Occipital lobe (tissue), 3 donors: Measurements from ENCODE around the gene DPP7. TPM values are rescaled to one million over a fixed set of nuclear protein-coding genes. Genes with fewer than 3 reads are reported as not detected.
A peak's percentile ranks its signal among the peaks of the same experiment; 100 is the strongest.
"Not testable (repeated sequence)": the region's sequence is repeated elsewhere in the genome, so short reads cannot be mapped to it uniquely, and the experiment has no call there.

ENCODE experiments used
- DNase-seq: peaks from one replicate; lab custom pipeline; 2025; lab: John Stamatoyannopoulos, UW
- small RNA-seq: library from RNA; depleted of rRNA; stranded (forward); fragments of <200 nt; gene quantifications from one replicate; pipeline ENCODE3, GENCODE V24; 2014
- total RNA-seq: library from RNA; depleted of rRNA; stranded (reverse); fragments of >200 nt; gene quantifications from one replicate; pipeline ENCODE4 v1.2.3, GENCODE V29; 2014

The DPP7 gene
- total RNA-seq, 1 donor from 2014 or later = 17.6 TPM

GRCh38 chr9:137071282-137071681 lies 43.3 kb downstream of the DPP7 start:
- no peak for DNase-seq

GRCh38 chr9:137070906-137071275 lies 43.6 kb downstream of the DPP7 start:
- DNase-seq = peak; percentile 61

DNA sequence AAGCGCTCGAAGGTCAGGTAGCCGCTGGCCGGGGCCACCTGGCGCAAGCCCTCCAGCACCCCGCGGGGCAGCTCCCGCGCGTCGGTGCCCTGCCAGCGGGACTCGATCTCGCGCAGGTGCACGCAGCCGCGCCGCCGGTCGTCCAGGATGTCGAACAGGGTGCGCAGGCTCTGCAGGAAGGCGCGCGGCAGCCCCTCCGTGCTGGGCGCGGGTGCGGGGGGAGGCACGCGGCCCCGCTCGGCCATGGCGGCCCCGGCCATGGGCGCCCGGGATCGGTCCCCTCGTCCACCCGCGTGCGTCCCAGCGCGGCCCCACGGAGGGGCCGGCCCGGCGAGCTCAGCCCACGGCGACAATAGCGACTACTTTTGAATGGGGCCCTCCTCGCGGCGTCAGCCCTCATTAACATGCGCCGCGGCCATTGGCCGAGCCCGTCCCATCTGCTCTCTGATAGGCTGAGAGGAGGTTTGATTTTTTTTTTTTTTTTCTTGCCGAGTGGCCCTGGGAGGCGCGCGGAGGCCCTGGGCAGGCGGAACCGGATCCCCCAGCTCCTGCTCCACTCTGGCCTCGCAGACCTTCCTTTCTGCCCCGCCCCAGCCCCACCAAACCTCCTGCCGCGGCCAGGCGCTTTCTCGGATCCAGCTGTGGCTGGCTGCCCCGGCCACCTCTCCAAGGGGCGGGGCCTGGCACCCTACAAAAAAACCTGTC lies 44.2 kb downstream of the DPP7 start, which contains the start of gene SAPCD2:
Gene SAPCD2 (minus strand): TSS at position 357 of the 705 bp plus-strand sequence. CDS start 97 bp downstream, at position 260.
- peak; percentile 68 for DNase-seq

DNA sequence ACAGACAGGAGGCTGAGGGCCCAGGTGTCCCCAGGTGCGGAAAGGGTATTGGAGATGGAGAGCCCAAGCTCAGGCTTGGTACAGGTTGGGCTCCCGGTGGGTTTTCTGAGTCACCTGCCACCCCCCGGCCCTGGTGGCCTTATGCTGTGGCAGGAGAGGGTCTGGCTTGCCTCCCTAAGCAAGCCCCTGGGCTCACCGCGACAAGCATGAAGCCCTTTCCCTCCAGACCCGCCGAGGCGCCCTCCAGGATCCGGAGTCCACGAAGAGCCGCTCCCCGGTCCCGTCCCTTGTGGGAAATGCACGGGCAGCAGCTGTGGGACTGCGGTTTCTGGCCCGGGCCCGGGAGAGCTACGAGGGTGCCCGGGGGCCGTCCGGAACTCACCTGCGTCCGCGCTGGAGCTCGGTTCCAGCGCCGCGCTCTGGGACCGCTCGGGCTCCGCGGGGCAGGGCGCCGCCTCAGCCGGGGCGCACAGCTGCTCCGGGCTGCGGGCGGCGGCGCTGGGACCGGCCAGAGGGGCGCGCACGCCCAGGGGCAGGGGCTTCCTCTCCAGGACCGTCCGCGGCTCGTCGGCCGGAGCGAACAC lies 44.9 kb downstream of the DPP7 start:
- no peak for DNase-seq

DNA sequence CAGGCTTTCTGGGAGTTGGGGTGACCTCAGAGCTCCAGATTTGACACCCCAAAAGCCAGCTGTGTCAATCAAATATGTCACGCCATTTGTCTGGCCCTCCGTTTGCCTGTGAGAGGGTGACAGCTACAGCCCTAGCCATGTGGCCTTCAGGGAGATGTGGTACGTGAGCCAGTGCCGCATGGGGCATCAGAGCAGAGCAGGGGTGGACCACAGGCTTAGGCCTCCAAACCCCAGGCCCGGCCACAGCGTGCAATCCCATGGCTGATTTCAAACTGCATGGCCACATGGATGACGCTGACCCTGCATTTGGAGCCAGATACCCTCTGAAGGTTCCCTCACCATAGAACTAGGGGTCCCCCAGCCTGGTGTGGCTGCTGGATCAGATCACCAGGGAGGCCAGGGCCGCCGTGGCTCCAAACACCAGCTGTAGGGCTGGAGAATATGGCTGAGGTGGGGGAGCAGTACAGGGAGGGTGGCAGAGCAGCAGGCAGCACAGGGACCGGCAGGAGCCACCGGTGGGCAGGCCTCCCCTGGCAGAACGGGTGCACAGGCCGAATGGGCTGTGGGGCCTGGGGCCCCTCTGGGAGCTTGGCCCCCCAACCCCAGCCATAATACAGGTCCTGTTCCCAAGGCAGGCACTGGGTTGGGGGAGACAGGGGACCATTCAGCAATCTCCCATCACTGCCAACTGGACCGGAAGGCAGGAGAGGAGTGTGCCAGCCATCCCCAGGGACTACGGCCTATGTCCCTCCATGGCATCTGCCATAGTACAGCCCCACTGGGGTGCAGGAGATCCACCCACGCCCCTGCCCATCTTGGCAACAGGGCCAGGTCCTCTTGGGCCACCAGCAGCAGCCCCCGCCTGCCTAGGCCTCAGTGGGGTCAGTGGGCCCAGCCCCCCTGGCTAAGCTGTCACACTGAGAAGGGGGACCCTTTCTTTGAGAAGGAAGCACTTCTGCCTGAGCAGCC lies 45.7 kb downstream of the DPP7 start:
- no peak for DNase-seq

DNA sequence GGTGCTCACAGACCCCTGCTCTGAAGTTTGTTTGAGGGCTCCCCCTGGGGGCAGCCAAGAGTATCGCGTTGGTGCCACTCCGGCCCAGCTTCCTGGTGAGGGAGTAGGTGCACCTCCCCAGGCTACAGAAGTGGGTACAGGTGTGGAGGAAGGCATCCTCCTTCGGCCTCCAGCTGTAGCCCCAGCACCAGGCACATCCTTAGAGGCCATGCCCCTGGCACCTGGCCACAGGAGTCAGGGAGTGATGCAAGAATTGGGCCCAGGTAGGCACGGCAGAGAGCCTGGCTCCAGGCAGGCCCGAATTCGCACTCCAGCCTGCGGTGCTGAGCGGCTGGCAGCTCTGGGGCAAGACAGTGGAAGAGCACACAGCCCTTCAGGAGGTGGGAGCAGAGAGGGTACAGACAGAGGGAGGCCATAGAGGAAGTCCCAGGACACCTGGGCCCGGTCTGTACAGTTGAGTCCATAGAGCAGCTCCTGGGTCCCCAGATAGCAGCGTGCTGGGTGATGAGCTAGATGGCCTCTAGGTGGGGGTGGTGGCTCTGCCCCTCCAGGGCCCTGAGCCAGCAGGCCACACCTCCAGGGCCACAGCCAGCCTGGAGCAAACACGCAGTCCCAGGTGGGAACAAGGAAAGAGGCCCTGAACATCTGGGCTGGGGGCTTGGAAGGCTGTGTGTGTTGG lies 46.5 kb downstream of the DPP7 start:
- peak; percentile 47 for DNase-seq

GRCh38 chr9:137066096-137066861 lies 48.3 kb downstream of the DPP7 start:
- DNase-seq = no peak

DNA sequence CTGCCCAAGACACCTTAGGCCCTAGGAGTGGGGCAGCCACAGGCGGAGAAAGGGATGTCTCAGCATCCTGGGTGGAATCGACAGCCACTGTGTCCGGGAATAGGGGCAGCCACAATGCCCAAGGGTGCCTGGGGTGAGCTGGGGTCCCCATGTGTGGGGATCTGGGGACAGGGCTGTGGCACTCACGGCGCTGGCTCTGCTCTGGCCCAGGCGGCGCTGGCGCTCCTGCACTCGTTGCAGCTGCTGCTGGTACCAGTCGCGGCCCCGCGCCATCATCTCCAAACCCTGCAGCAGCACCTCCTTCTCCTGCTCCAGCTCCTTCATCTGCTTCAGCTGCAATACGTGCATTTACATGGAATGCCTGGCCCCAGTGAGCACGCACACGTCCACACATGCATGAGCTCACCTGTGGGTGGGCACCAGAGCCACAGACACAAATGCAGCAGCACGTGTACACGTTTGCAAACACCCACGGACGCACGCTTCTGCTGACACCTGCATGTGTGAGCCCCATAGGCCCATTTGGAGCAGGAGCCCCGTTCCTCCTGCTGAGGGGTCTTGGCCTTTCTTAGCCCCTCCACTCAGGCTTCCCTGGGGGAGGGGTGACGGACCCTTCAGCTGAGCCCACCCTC lies 49.1 kb downstream of the DPP7 start:
- DNase-seq = no peak

DNA sequence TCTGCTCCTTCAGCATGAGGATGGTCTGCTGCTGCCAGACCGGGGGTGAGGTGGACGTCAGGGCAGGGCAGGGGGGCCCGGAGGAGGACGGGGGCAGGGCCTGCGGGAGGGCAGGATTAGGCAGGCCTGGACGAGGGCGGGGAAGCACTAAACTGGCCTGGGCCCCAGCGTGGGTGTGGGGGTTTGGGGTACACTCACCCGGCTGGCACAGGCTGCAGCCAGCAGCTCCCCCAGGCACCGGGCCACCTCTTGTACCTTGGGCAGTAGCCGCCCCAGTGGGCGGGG lies 49.7 kb downstream of the DPP7 start:
- no peak for DNase-seq

- peak; percentile 25 for DNase-seq
Observed at GRCh38 chr9:137064027-137064879, 50.3 kb downstream of the DPP7 start.

DNA sequence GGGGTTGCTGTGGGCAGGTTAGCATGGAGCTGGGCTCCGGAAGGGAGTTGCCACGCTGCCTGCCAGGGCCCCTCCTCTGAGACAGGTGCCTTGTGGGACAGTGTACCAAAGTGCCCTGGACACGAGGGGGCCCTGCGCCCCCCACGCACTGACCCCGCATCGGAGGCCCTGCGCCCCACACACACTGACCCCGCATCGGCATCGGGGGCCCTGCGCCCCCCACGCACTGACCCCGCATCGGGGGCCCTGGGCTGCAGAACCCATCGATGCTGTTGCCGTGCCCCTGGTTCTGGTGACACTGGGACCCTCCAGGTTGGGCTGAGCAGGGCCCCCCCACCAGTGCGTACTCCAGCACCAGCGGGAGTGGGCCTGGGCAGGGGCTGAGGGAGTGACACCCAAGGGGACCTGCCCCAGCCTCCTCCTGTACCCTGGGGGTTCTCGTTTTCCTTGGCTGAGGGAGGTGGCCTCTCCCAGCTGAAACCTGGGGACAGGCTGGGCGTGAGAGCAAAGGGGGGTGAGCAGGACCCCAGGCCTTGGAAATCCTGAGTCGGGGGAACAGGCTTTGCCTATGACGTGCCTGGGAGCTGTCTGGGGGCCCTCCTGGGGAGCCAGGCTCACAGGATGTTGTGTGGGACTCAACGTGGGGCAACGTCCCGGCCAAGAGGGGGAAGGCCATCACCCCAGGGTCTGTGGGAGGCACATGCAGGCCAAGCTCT lies 51.1 kb downstream of the DPP7 start:
- DNase-seq = no peak

GRCh38 chr9:137062798-137063197 lies 51.7 kb downstream of the DPP7 start:
- DNase-seq = not testable (repeated sequence)

DNA sequence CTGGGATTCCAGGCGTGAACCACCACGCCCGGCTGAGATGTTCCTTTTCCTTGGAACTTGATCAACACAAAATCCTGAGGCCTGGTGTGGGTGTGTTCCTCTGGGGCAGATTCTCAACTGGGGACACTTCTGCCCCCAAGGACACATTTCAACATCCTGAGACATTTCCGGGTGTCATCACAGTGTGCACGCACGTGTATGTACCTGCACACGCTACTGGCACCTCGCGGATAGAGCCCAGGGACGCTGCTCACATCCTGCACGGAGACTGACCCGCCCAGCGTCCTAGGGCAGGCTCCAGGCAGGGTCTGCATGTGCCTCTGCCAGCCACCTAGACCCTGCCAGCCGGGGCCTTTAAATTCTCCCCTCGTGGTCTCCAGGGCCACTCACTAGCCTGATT lies 52.1 kb downstream of the DPP7 start:
- DNase-seq = no peak

Small RNA genes lying within 50 kb of the gene (small RNA-seq; reads per million reads assigned to genes)
- gene RF00153 = not detected

Other genes with a start within 250 kb of the DPP7 start
- 96.2 TPM for gene EDF1, start 248.4 kb downstream of the DPP7 start, total RNA-seq
- gene TRAF2, start 228.2 kb downstream of the DPP7 start, total RNA-seq = 8.9 TPM
- gene FBXW5, start 170.0 kb downstream of the DPP7 start, total RNA-seq = 53.7 TPM
- gene C8G, start 169.5 kb downstream of the DPP7 start, total RNA-seq = not detected
- gene LCN12, start 162.5 kb downstream of the DPP7 start, total RNA-seq = not detected
- 52.1 TPM for gene PTGDS, start 137.2 kb downstream of the DPP7 start, total RNA-seq
- gene LCNL1, start 131.7 kb downstream of the DPP7 start, total RNA-seq = 0.16 TPM
- 13.6 TPM for gene PAXX, start 122.3 kb downstream of the DPP7 start, total RNA-seq
- 0.31 TPM for gene CLIC3, start 118.2 kb downstream of the DPP7 start, total RNA-seq
- 20.9 TPM for gene ABCA2, start 86.5 kb downstream of the DPP7 start, total RNA-seq
- gene FUT7, start 82.6 kb downstream of the DPP7 start, total RNA-seq = not detected
- gene NPDC1, start 68.6 kb downstream of the DPP7 start, total RNA-seq = 15.3 TPM
- gene ENTPD2, start 60.7 kb downstream of the DPP7 start, total RNA-seq = 0.16 TPM
- 1.6 TPM for gene SAPCD2, start 44.2 kb downstream of the DPP7 start, total RNA-seq
- gene UAP1L1, start 37.2 kb downstream of the DPP7 start, total RNA-seq = 0.31 TPM
- gene MAN1B1, start 27.7 kb downstream of the DPP7 start, total RNA-seq = 38.5 TPM
- 31.2 TPM for gene GRIN1, start 24.4 kb upstream of the DPP7 start, total RNA-seq
- gene LRRC26, start 55.3 kb upstream of the DPP7 start, total RNA-seq = 0.62 TPM
- not detected for gene TMEM210, start 57.3 kb upstream of the DPP7 start, total RNA-seq
- gene ANAPC2, start 73.8 kb upstream of the DPP7 start, total RNA-seq = 19.3 TPM
- 13.4 TPM for gene SSNA1, start 73.9 kb upstream of the DPP7 start, total RNA-seq
- 4.7 TPM for gene TPRN, start 86.0 kb upstream of the DPP7 start, total RNA-seq
- 42.9 TPM for gene TMEM203, start 90.9 kb upstream of the DPP7 start, total RNA-seq
- 2.8 TPM for gene NDOR1, start 91.0 kb upstream of the DPP7 start, total RNA-seq
- 1.4 TPM for gene RNF208, start 107.5 kb upstream of the DPP7 start, total RNA-seq
- gene CYSRT1, start 110.4 kb upstream of the DPP7 start, total RNA-seq = not detected
- not detected for gene RNF224, start 112.8 kb upstream of the DPP7 start, total RNA-seq
- 0.16 TPM for gene SLC34A3, start 116.2 kb upstream of the DPP7 start, total RNA-seq
- 68.9 TPM for gene TUBB4B, start 126.6 kb upstream of the DPP7 start, total RNA-seq
- not detected for gene STPG3, start 136.6 kb upstream of the DPP7 start, total RNA-seq
- 44.8 TPM for gene NELFB, start 140.6 kb upstream of the DPP7 start, total RNA-seq
- gene TOR4A, start 163.0 kb upstream of the DPP7 start, total RNA-seq = 0.31 TPM
- 3.6 TPM for gene NRARP, start 187.5 kb upstream of the DPP7 start, total RNA-seq